A673 (cell line): ENCODE data around the gene GRID1.

Experiments
- EZH2 ChIP-seq: fragments of 200-600 bp; sonication (generic); IDR thresholded peaks from 2 replicates; pipeline ENCODE4 v1.6.1; 2017; ENCODE audit warnings: borderline replicate concordance, low read depth, mild to moderate bottlenecking, mixed read lengths, antibody characterized with exemption, low read length; ENCODE audit not compliant: poor library complexity, severe bottlenecking
- TF ChIP-seq, protein P1 (sequence below): fragments of 300-800, 200-600 bp; sonication (generic); conservative IDR thresholded peaks from 2 replicates; pipeline ENCODE4 v1.5.1; 2017; ENCODE audit warnings: low read depth, mild to moderate bottlenecking, antibody characterized with exemption, low read length, moderate library complexity, mixed read lengths

DNA sequence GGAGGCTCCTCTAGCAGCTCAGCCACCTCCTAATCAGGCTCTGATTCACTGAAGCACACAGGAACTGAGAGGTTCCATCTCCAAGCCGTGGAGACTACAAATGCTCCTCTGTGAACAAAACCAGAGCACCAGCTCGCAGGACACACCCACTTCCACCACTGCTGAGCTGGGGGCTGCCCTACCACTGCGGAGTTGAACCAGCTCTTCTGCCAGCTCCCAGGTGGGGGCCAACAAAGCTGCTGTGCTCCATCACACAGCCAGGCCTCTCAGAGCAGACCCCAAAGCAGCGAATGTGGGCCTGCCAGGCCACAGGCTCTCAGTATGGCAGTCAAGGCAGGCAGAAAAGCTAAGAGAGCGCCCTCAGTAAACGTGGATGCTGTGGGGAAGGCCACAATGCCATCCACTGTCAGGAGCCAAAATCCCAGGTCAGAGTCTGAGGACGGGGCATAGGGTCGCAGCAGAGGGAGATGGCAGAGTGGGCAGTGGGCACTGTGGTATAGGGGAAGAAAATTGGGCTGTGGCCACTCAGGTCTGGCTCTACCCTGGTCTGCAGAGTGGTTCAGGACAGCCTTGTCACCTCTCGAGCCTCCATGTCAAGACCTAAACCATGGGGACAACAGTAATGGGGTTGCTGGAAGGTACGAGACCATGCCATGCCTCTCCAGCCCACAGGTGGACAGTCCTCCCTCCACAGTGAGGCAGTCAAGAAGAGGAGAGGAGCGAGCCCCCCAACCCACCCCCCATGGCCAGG lies 82.1 kb downstream of the GRID1 start:
- TF ChIP-seq, protein P1, sequence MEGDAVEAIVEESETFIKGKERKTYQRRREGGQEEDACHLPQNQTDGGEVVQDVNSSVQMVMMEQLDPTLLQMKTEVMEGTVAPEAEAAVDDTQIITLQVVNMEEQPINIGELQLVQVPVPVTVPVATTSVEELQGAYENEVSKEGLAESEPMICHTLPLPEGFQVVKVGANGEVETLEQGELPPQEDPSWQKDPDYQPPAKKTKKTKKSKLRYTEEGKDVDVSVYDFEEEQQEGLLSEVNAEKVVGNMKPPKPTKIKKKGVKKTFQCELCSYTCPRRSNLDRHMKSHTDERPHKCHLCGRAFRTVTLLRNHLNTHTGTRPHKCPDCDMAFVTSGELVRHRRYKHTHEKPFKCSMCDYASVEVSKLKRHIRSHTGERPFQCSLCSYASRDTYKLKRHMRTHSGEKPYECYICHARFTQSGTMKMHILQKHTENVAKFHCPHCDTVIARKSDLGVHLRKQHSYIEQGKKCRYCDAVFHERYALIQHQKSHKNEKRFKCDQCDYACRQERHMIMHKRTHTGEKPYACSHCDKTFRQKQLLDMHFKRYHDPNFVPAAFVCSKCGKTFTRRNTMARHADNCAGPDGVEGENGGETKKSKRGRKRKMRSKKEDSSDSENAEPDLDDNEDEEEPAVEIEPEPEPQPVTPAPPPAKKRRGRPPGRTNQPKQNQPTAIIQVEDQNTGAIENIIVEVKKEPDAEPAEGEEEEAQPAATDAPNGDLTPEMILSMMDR = no peak
- TF ChIP-seq EZH2 = no peak
